PFSK-1 (cell line): ENCODE measurements around the gene SUSD6.

Source experiments
- FOXP2 ChIP-seq: optimal IDR thresholded peaks from 2 replicates; pipeline ENCODE3; 2011; ENCODE audit warnings: borderline replicate concordance, control low read depth, inconsistent platforms; ENCODE audit not compliant: insufficient read depth; ENCODE audit errors: extremely low read length, extremely low read depth
- POLR2AphosphoS5 ChIP-seq: IDR thresholded peaks from 2 replicates; pipeline ENCODE4 v1.6.1; 2012; ENCODE audit warnings: low read depth, mild to moderate bottlenecking, control low read depth, low read length, moderate library complexity
- REST ChIP-seq, 2 experiments: IDR thresholded peaks; 2 replicates each; pipeline versions ENCODE4 v1.6.1 to v1.8.0; 2011 to 2012; ENCODE audit warnings: low read depth in 2 of 2, low read length in 2 of 2, control low read depth in 1 of 2, inconsistent platforms in 1 of 2, mild to moderate bottlenecking in 1 of 2, moderate library complexity in 1 of 2; ENCODE audit not compliant: insufficient read depth in 1 of 2
- SIN3A ChIP-seq: IDR thresholded peaks from 2 replicates; pipeline ENCODE4 v1.6.1; 2012; ENCODE audit warnings: mild to moderate bottlenecking, low read length, moderate library complexity, borderline replicate concordance; ENCODE audit not compliant: insufficient read depth
- TAF1 ChIP-seq: IDR thresholded peaks from 2 replicates; pipeline ENCODE4 v1.6.1; 2012; ENCODE audit warnings: low read length, control low read depth, borderline replicate concordance; ENCODE audit not compliant: insufficient read depth

GRCh38 chr14:69620981-69621380, 9.6 kb downstream of the SUSD6 start:
- TF ChIP-seq SIN3A (no peak), TAF1 (no peak), REST (IDR thresholded peaks at IDR 0.05; ENCODE audit: insufficient read depth in 1 of 2, low read depth in 2 of 2, low read length in 2 of 2) (no peak), POLR2AphosphoS5 (no peak), FOXP2 (no peak)
